Thoracic aorta (tissue), 2 donors: ENCODE results near the gene MTA2. TPM values are rescaled to one million over a fixed set of nuclear protein-coding genes. Genes with fewer than 3 reads are reported as not detected.
A peak's percentile ranks its signal among the peaks of the same experiment; 100 is the strongest.

Experiments used
- ATAC-seq: fragments of 150-250 bp; one replicate; pipeline ENCODE4 v1.8.0; 2017; ENCODE audit warnings: low read depth; ENCODE audit not compliant: insufficient number of reproducible peaks, low FRiP score
- DNase-seq: peaks from one replicate; pipeline ENCODE4 v3.0.0-alpha.2; 2020; ENCODE audit warnings: low spot score
- H3K27ac ChIP-seq, 2 donors: fragments of 200-600 bp; sonication (generic); 1 replicate in 1 of 2; 2 replicates in 1 of 2; pipeline ENCODE4 v1.5.1; 2016; ENCODE audit warnings: mild to moderate bottlenecking in 2 of 2, moderate library complexity in 2 of 2
- H3K27me3 ChIP-seq: fragments of 200-600 bp; sonication (generic); replicated peaks from 2 replicates; pipeline ENCODE4 v1.6.0; 2016; ENCODE audit warnings: mild to moderate bottlenecking; ENCODE audit not compliant: insufficient read depth
- H3K36me3 ChIP-seq: fragments of 200-600 bp; sonication (generic); one replicate; pipeline ENCODE4 v1.5.1; 2016
- H3K4me1 ChIP-seq, 2 donors: fragments of 200-600 bp; sonication (generic); 1 replicate in 1 of 2; 2 replicates in 1 of 2; pipeline versions ENCODE4 v1.5.1 to v1.6.0; 2016; ENCODE audit warnings: low read depth in 2 of 2, mild to moderate bottlenecking in 1 of 2; ENCODE audit not compliant: control insufficient read depth in 1 of 2
- H3K4me3 ChIP-seq: fragments of 200-600 bp; sonication (generic); 2 replicates; pipeline ENCODE4 v1.5.1; 2016; ENCODE audit warnings: mild to moderate bottlenecking
- H3K9me3 ChIP-seq: fragments of 200-600 bp; sonication (generic); 2 replicates; pipeline ENCODE4 v1.5.1; 2016
- total RNA-seq, 2 donors: library from RNA; depleted of rRNA; stranded (reverse); fragments of >200 nt; gene quantifications; one replicate each; pipeline versions ENCODE4 v1.1.0 to v1.2.3, GENCODE V29; 2016
- TF ChIP-seq, protein P1 (sequence below): fragments of 200-600 bp; sonication (generic); IDR thresholded peaks from one replicate; pipeline ENCODE4 v1.5.1; 2019; ENCODE audit warnings: antibody characterized with exemption

The MTA2 gene
- total RNA-seq, 2 donors from 2014 or later: 55.9 to 124 TPM

DNA sequence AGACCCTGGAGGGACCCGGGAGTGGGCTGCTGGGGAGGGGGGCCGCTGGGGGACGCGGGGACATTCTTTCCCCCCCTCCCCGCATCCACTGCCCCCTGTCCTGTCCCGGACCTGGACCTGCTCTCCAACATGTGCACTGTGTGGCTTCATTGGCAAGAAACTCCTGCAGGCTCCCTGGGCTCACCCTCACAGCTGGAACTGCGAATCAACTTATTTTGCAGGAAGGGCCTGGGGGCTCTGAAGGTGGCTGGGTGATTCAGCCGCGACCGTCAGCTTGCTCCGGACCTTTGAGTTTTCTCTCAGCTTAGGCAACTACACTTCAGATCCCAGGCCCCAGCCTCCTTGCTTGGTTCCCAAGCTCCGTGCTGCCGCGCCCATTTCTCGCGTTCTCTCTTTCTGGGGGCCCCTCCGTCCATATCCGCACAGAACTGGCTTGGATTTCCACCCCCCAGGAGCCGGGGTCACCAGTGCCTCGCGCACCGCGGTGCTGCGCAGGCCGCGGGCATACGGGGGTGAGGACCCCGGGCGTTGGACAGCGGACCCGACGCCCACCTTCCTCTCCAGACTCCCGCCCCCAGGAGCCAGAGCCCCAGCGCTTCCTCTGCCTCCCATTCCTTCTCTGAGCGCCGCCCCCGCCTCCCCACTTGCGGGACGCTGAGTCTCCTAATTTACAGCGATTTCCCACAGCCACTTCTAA is 54.6 kb downstream of the MTA2 start:
- peak overlapping the region; percentile 98 for H3K27ac ChIP-seq
- no peak for ATAC-seq
- H3K36me3 ChIP-seq: no peaks in the 10 kb centered on the region
- H3K4me1 ChIP-seq: peaks cover 41 to 67% of the 10 kb centered on the region in 2 donors
- H3K9me3 ChIP-seq: no peaks in the 10 kb centered on the region
- TF ChIP-seq, protein P1, sequence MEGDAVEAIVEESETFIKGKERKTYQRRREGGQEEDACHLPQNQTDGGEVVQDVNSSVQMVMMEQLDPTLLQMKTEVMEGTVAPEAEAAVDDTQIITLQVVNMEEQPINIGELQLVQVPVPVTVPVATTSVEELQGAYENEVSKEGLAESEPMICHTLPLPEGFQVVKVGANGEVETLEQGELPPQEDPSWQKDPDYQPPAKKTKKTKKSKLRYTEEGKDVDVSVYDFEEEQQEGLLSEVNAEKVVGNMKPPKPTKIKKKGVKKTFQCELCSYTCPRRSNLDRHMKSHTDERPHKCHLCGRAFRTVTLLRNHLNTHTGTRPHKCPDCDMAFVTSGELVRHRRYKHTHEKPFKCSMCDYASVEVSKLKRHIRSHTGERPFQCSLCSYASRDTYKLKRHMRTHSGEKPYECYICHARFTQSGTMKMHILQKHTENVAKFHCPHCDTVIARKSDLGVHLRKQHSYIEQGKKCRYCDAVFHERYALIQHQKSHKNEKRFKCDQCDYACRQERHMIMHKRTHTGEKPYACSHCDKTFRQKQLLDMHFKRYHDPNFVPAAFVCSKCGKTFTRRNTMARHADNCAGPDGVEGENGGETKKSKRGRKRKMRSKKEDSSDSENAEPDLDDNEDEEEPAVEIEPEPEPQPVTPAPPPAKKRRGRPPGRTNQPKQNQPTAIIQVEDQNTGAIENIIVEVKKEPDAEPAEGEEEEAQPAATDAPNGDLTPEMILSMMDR: no peak
- no peaks in the 10 kb centered on the region for H3K27me3 ChIP-seq
- DNase-seq: no peak
- peak overlapping the region; percentile 91 for H3K4me3 ChIP-seq

DNA sequence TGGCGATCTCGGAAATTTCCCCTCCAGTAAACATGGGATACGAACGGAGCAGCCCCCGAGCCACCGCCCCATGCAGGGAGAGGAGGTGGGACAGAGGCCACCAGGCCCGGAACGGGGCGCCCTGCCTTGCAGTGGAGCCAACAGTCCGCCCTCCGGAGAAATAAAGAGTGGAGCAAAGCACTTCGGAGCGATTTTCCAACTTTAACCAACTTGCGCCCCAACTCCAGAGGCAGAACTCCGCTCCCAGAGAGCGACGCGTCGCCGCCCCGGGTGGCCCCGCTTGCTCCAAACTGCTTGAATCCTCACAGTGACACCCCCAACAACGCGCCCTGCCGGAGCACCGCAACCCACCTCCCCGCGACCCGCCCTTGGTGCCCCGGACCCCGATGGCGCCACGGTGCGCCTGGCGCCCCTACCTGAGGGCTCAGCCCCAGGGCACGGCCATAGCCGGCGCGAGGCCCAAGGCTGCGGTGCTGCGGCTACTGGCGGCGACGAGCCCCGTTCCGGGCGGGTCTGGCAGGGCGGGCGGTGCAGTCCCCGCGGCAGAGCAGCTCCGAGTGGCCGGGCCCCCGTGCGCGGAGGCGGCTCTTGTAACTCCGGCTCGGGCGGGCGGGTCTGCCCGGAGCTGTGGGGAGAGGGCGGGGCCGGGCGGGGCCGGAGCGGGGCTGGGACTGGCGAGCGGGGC is 55.3 kb downstream of the MTA2 start, which contains the start of gene AHNAK:
TSS of gene AHNAK (minus strand) at position 563 of the 685 bp plus-strand sequence. CDS start 10,708 bp downstream, outside the sequence.
- no peaks in the 10 kb centered on the region for H3K36me3 ChIP-seq
- DNase-seq (no peak), ATAC-seq (peak; percentile 67)
- TF ChIP-seq, protein P1: no peak
- H3K4me1 ChIP-seq: peaks cover 41 to 67% of the 10 kb centered on the region in 2 donors
- no peaks in the 10 kb centered on the region for H3K27me3 ChIP-seq
- H3K4me3 ChIP-seq: peak within 1 kb of the TSS; percentile 91
- peak within 1 kb of the TSS; percentile 98 for H3K27ac ChIP-seq
- no peaks in the 10 kb centered on the region for H3K9me3 ChIP-seq

DNA sequence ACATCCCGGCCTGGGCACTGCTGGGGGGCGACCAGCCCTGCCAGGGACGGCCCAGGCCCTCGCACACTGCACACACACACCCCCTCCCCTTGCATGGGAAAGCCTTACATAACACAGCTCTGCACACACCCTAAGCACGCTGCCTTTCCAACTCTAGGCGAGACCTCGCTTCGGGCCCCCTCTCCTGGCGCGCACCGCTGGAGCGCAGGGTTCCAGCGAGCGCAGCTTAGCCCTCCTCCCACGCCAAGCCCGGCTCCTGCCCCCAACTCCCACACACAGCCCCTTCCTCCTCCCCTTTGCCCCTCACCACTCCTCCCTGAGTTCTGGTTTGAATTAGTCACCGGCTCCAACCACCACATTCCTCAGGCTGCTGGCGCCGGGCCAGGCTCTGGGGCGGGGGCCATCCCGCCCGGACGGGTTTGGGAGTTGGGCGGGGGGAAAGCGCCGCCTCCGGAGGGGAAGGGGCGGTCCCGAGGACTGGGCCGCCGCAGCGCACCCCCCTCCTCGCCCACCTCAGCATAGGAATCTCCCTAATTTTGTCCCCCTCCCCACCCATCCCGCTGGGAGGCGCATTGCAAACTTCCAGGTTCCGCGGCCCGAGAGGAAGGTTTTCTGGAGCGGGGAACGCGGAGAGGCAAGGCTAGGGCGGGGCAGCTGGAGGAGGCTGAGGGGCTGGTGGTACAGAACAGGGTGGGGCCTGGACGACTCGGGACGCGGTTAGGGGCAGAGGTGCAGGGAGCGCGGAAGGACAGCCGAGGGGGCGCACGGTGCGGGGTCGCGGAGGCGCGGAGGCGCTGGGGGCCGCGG is 56.0 kb downstream of the MTA2 start:
- H3K27ac ChIP-seq: peak overlapping the region; percentile 98
- ATAC-seq (peak; percentile 39), DNase-seq (peak; percentile 82)
- no peaks in the 10 kb centered on the region for H3K27me3 ChIP-seq
- H3K36me3 ChIP-seq: no peaks in the 10 kb centered on the region
- peaks cover 45 to 67% of the 10 kb centered on the region in 2 donors for H3K4me1 ChIP-seq
- TF ChIP-seq, protein P1: no peak
- no peaks in the 10 kb centered on the region for H3K9me3 ChIP-seq
- H3K4me3 ChIP-seq: peak overlapping the region; percentile 91

DNA sequence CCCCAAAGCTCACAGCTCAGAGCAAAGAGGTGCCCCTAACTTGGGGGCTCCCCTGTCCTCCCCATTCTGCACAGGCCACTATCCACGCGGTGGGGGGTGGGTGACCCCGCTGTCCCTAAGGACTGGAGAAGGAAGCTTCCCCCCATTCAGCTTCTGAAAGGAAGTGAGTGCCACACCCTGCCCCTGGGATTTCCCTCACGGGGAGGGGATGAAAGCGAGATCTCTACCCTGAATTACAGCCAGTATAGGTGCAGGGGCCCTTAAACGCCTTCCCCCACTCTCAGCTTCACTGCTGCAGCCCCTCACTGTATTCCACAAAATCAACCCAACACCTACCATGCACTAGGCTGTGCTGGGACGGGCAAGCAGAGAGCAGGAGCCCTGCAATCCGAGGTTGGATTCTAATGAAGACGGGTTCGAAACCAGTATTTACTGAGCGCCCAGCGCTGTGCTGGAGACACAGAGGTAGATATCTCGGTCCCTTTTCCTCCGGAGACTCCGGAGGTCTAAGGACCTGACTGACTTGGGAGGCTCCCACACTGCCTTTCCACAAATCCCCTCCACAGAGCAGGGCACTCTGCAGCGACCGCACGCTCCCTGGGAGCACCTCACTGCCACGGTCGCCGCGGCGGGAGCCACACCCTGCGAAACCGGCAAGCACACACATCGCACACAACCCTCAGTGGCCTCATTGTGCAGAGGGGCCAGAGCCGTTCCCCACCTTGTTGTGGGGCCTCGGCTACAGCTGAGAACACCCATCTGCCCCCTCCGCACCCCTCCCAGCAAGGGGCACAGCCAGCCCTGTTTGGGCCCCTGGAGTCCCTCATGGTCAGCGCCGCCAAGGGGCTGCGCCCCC is 56.9 kb downstream of the MTA2 start:
- Histone ChIP-seq H3K4me3 (peak overlapping the region; percentile 91), H3K36me3 (no peaks in the 10 kb centered on the region), H3K9me3 (no peaks in the 10 kb centered on the region), H3K27ac (peak overlapping the region; percentile 98), H3K4me1 (peaks cover 50 to 67% of the 10 kb centered on the region in 2 donors), H3K27me3 (no peaks in the 10 kb centered on the region)
- no peak for DNase-seq
- TF ChIP-seq, protein P1: no peak
- ATAC-seq: no peak
